ENCODE data around the gene MCU.

MCU gene

DNA sequence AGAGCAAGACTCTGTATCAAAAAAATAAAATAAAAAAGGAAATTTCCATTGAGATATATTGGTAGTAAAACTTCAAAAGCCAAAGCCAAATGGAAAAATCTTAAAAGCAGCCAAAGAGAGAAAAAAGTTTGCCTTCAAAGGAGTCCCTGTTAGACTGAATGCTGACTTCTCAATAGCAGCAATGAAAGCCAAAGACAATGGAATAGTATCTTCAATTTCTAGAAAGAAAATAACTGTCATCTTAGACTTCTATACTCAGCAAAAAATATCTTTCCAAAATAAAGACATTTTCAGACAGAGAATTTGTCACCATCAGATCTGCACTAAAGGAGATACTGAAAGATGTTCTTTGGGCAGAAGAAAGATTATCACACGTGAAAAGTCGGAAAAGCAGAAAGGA is 187.3 kb downstream of the MCU start:
- H3K4me3 ChIP-seq (ENCODE audit: low read depth, low read length) = no peak overlapping the region
- TF ChIP-seq POLR2A (IDR thresholded peaks at IDR 0.05; ENCODE audit: extremely low read depth, insufficient read length) (no peak), MYC (IDR thresholded peaks at IDR 0.05; ENCODE audit: low read depth, low read length) (no peak)
- TF ChIP-seq, protein P1, sequence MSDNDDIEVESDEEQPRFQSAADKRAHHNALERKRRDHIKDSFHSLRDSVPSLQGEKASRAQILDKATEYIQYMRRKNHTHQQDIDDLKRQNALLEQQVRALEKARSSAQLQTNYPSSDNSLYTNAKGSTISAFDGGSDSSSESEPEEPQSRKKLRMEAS (IDR thresholded peaks at IDR 0.05; ENCODE audit: low read depth, low read length) = no peak
- TF ChIP-seq, protein P2, sequence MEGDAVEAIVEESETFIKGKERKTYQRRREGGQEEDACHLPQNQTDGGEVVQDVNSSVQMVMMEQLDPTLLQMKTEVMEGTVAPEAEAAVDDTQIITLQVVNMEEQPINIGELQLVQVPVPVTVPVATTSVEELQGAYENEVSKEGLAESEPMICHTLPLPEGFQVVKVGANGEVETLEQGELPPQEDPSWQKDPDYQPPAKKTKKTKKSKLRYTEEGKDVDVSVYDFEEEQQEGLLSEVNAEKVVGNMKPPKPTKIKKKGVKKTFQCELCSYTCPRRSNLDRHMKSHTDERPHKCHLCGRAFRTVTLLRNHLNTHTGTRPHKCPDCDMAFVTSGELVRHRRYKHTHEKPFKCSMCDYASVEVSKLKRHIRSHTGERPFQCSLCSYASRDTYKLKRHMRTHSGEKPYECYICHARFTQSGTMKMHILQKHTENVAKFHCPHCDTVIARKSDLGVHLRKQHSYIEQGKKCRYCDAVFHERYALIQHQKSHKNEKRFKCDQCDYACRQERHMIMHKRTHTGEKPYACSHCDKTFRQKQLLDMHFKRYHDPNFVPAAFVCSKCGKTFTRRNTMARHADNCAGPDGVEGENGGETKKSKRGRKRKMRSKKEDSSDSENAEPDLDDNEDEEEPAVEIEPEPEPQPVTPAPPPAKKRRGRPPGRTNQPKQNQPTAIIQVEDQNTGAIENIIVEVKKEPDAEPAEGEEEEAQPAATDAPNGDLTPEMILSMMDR (IDR thresholded peaks at IDR 0.05; ENCODE audit: low read depth, low read length) = no peak
- DNase-seq (ENCODE audit: low read depth) = no peak

DNA sequence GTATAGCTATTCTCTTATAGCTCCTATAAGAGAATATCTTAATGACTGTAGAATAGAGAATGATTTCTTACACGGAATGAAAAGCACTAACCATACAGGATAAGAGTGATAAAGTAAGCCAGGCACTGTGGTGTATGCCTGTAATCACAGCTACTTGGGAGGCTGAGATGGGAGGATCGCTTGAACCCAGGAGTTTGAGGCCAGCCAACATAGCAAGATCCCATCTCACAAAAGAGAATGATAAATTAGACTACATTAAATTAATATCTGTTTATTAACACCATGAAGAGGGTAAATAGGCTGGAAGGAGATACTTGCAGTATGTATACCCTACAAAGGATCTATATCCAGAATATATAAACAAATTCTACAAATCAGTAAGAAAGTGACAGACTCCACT is 189.3 kb downstream of the MCU start:
- TF ChIP-seq MYC (IDR thresholded peaks at IDR 0.05; ENCODE audit: low read depth, low read length) (no peak), POLR2A (IDR thresholded peaks at IDR 0.05; ENCODE audit: extremely low read depth, insufficient read length) (no peak)
- TF ChIP-seq, protein P1 (IDR thresholded peaks at IDR 0.05; ENCODE audit: low read depth, low read length) = no peak
- TF ChIP-seq, protein P2 (IDR thresholded peaks at IDR 0.05; ENCODE audit: low read depth, low read length) = no peak
- DNase-seq (ENCODE audit: low read depth) = no peak
- H3K4me3 ChIP-seq (ENCODE audit: low read depth, low read length) = no peak overlapping the region

DNA sequence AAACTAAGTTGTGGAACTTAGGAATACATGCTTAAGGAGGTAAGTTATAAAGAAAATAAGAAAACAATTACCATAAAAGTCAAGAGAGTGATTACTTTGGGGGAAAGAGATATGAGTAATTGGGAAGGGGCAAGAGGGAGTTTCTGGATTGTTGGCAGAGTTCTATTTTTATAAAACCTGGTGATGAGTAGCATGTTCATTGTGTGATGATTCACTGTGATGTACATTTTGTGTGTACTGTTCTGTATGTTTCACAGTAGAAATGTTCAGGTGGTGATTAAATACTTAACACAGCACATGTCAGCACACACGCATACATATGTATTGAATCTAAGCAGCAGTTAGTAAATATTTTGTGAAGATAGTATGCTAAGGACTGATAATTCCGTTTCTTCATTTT is 191.9 kb downstream of the MCU start:
- TF ChIP-seq, protein P2 (IDR thresholded peaks at IDR 0.05; ENCODE audit: low read depth, low read length) = no peak
- TF ChIP-seq, protein P1 (IDR thresholded peaks at IDR 0.05; ENCODE audit: low read depth, low read length) = no peak
- TF ChIP-seq MYC (IDR thresholded peaks at IDR 0.05; ENCODE audit: low read depth, low read length) (no peak), POLR2A (IDR thresholded peaks at IDR 0.05; ENCODE audit: extremely low read depth, insufficient read length) (no peak)
- no peak for DNase-seq (ENCODE audit: low read depth)
- no peak overlapping the region for H3K4me3 ChIP-seq (ENCODE audit: low read depth, low read length)

DNA sequence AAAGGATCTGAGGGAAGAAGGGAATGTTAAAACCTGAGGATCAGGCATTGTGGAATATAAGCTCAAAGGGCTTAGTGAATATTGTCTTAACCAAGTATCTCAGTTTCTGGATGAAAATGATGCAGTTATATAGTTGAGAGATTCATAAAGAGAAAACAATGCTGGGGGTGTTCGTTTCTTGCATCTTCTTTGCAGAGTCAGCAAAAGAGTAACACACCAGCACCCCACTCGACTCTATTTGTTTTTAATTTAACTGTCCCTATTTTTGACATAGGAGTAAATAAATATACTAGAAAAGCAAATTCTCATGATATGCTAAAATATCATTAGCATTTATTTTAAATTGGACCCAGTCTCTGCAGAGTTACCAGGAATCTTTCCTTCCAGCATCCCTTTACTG is 194.0 kb downstream of the MCU start:
- TF ChIP-seq MYC (IDR thresholded peaks at IDR 0.05; ENCODE audit: low read depth, low read length) = no peak
- TF ChIP-seq, protein P2 (IDR thresholded peaks at IDR 0.05; ENCODE audit: low read depth, low read length) = no peak
- TF ChIP-seq POLR2A (IDR thresholded peaks at IDR 0.05; ENCODE audit: extremely low read depth, insufficient read length) = no peak
- TF ChIP-seq, protein P1 (IDR thresholded peaks at IDR 0.05; ENCODE audit: low read depth, low read length) = no peak
- H3K4me3 ChIP-seq (ENCODE audit: low read depth, low read length) = no peak overlapping the region
- DNase-seq (ENCODE audit: low read depth) = no peak

DNA sequence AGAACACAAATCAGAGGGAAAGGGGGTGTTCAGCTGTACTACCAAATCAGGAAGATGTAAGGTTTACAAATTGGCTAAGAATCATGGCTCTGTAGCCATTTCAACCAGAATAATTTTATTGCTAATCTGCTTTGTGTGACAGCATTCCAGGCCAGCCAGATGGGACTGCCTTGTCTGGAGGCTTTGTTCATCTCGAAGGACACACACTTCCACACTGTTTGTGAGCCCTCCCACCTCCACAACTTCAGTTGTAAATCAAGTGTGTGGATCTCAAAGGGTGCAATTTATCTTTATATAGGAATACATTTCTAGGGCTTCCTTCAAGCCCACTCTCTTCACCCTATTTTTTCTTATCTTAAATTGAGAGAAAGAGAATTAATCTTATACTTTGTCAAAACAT is 194.7 kb downstream of the MCU start:
- H3K4me3 ChIP-seq (ENCODE audit: low read depth, low read length) = no peak overlapping the region
- DNase-seq (ENCODE audit: low read depth) = no peak
- TF ChIP-seq, protein P2 (IDR thresholded peaks at IDR 0.05; ENCODE audit: low read depth, low read length) = no peak
- TF ChIP-seq, protein P1 (IDR thresholded peaks at IDR 0.05; ENCODE audit: low read depth, low read length) = no peak
- TF ChIP-seq POLR2A (IDR thresholded peaks at IDR 0.05; ENCODE audit: extremely low read depth, insufficient read length) (no peak), MYC (IDR thresholded peaks at IDR 0.05; ENCODE audit: low read depth, low read length) (no peak)

DNA sequence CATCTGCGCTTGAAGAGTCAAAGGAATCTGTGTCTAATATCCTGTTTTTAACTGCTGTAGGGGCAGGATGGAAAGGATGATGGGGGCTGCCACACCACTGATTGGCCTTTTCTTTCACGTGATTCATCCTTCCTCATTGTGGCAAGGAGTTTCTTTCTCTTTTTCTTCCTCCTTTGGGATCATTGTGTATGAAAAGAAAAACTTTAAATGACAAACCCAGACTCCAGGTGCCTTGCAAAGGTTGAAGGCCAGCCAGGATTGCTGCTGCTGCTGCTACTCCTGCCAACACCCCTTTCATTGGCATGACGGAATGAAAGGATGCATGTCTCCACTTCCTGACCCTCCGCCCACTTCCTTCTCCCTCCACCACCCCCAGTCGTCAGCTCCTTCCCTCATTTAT is 195.1 kb downstream of the MCU start:
- TF ChIP-seq MYC (IDR thresholded peaks at IDR 0.05; ENCODE audit: low read depth, low read length) (no peak), POLR2A (IDR thresholded peaks at IDR 0.05; ENCODE audit: extremely low read depth, insufficient read length) (no peak)
- TF ChIP-seq, protein P1 (IDR thresholded peaks at IDR 0.05; ENCODE audit: low read depth, low read length) = no peak
- TF ChIP-seq, protein P2 (IDR thresholded peaks at IDR 0.05; ENCODE audit: low read depth, low read length) = no peak
- no peak for DNase-seq (ENCODE audit: low read depth)
- H3K4me3 ChIP-seq (ENCODE audit: low read depth, low read length) = no peak overlapping the region
